ENCODE measurements around the gene TOB1.

Gene TOB1

DNA sequence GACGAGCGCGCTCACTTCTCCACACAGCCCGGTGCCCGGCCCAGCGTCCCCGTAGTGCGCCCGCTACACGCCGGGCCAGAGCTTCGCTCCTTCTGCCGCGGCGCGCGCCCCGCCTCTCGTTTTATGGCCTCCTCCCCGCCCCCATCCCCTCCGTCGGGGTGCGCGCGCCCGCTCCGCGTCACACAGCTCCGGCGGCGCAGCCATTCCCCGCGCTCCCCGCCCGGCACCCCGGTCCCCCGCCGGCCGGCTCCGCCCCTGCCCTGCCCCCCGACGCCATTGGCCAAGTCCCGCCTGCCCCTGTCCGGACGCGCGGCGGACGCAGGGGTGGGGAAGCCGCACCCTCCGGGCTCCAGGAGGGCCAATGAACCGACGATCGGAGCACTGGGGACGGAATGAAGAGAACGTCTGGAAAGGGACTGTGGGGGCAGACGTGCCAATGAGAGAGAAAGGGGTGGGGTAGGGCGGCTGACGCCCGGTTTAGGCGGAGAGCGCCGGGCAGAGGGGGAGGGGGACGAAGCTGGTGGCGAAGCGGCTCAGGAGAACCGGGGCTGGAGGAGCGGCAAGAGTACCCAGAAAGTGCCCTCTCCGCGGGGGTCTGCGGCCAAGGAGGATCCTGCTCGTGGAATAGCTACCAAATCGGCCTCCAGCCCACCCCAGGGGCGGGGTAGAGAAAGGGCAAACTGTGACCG is at the start of gene TOB1:
Gene TOB1, minus strand, starts transcription at position 94 of the 689 bp plus-strand sequence. CDS start 2,337 bp downstream, outside the sequence.
- DNase-seq (ENCODE audit: extremely low read depth in 1 of 2, low read depth in 1 of 2) = peak; percentile 95 to 97

GRCh38 chr17:50914505-50915063 is 48.4 kb upstream of the TOB1 start:
- DNase-seq (ENCODE audit: extremely low read depth in 1 of 2, low read depth in 1 of 2) = no peak

DNA sequence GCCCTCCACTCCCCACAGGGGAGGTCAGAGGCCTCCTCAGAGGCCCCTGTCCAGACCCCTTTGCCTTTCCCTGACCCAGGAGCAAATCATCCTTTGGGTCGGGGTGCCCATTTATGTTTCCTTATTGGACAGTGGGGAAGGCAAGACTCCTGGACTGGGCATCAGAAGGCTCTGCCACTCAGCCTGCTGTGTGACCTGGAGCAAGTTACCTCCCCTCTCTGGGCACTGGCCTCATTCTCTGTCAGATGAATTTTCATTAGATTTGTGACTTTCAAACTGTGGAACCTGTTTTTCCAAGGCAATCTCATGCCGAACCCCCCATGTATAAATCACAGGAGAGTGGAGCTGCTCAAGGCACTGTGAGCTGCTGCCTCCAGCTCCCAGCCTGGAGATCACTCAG is 47.0 kb upstream of the TOB1 start:
- DNase-seq (ENCODE audit: extremely low read depth in 1 of 2, low read depth in 1 of 2) = no peak

- no peak for DNase-seq (ENCODE audit: extremely low read depth in 1 of 2, low read depth in 1 of 2)
Measured at GRCh38 chr17:50911890-50912289, 45.7 kb upstream of the TOB1 start.

GRCh38 chr17:50911450-50911849 is 45.3 kb upstream of the TOB1 start:
- DNase-seq (ENCODE audit: extremely low read depth in 1 of 2, low read depth in 1 of 2) = no peak

- DNase-seq (ENCODE audit: extremely low read depth in 1 of 2, low read depth in 1 of 2) = peak; percentile 50 to 83
Measured at GRCh38 chr17:50909765-50910605, 43.8 kb upstream of the TOB1 start.

DNA sequence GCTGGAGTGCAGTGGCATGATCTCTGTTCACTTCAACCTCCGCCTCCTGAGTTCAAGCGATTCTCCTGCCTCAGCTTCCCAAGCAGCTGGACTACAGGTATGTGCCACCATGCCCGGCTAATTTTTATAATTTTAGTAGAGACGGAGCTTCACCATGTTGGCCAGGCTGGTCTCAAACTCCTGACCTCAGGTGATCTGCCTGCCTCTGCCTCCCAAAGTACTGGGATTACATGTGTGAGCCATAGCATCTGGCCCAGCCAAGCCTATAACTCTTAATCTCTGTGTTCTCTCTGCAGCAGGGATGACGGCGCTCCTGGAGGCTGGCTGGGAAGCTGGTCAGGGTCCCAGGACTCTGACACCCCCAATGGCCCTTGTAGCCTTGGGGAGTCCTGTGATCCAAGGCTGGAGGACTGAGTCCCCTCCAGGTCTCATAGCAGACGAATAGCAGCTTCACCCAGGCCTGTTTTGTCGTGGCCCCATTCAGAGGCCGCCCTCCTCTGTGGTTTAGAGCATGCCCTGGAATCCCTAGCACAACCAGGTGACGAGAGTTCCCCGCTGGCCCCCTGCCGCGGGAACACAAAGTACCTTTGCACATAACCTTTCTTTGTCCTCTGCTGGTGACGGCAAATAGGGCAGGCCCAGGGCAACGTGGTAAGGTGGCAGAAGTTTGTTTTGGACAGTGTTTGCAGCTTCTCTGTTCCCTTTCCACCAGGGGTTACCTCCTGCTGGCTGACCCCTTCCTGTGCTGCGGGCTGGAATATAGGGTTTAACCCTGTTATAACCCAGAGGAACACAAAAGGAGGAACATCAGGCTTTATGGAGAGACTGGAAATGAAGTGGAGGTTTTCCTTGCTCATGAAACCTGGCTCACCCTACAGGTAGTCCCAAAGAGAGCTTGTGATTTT is 43.0 kb upstream of the TOB1 start:
- no peak for DNase-seq (ENCODE audit: extremely low read depth in 1 of 2, low read depth in 1 of 2)

DNA sequence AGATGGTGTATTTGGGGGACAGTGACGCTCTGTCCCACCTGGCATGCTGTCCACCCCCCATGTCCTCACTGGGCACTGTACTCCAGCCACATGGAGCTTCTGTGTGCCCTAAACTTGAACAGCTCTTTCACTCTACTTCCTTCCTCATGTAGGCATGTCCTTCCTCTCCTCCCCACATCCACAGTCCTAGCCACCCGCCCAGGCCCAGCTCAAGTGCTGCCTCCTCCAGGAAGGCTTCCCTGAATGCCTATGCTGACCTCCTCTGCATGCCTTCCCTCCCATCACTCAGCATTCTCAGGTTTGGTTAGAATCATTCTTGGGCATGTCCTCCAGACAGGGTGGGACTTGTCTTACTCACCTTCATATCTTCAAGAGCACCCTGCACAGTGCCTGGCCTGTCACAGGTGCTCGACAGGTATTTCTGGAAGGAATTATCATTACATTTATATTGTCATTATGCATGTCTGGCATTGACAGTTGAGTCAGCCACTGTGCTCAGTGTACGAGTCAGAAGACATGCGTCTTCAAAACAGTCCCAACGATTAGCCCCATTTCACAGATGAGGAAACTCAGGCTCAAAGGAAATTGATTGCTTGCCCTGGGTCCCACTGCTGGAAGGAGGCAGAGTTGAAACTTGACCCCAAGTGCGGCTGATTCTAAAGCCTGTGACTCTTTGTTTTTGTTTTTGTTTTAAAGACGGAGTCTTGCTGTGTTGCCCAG is 42.1 kb upstream of the TOB1 start:
- no peak for DNase-seq (ENCODE audit: extremely low read depth in 1 of 2, low read depth in 1 of 2)

DNA sequence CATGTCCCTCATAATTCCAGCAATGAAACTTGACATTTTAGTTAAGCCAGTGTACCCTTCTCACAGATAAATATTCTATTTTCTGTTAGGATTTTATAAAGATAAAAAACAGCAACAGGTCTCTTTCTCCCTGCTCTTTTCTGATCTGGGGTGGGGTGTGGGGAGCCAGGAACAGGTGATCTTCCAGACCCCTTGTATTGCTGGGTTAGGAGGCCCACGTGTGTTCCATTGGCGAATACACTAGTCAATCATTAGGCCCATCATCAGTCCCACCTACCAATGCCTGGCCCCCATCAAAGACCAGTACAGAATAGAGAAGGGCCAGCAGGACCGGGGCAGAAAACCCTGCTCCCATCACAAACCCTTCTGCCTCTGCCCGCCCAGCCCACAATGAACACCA is 40.3 kb upstream of the TOB1 start:
- no peak for DNase-seq (ENCODE audit: extremely low read depth in 1 of 2, low read depth in 1 of 2)

GRCh38 chr17:50905460-50905803 is 39.3 kb upstream of the TOB1 start:
- DNase-seq (ENCODE audit: extremely low read depth in 1 of 2, low read depth in 1 of 2) = no peak

- DNase-seq (ENCODE audit: extremely low read depth in 1 of 2, low read depth in 1 of 2) = no peak
Measured at GRCh38 chr17:50904518-50905459, 38.6 kb upstream of the TOB1 start.

DNA sequence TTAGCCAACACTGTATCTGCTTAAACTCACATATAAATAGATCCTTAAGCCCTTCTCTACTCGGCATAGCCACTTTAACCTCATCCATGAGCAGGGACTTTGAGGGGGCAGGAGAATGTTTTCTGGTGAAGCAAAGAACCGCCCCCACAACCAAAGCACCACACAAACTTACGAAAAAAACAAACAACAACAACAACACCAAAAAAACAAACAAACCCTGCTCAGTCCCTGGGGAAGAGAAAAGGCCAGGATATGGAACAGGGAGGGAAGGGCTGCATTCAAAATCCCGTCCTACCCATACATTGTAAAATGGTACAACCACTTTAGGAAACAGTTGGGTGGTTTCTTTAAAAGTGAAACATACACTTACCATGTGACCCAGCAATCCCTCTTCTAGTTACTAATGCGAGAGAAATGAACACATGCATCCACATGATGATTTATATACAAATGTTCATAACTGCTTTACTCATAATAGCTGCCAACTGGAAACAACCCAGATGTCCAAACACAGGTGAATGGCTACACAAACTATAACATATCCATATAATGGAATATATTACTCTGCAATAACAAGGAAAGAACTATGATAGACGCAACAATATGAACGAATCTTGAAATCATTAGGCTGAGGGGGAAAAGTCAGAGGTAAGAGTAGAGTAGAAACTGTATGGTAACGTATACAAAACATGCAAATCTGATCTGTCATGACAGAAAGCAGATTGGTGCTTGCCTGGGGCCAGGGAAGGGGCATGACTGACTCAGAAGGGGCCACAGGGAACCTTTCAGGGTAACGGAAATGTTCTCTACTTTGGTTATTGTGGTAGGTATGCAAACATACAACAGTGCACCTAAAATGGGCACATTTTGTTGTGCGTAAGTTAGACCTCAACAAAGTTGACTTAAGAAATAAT is 37.7 kb upstream of the TOB1 start:
- peak in 1 of 2 donors; percentile 57 for DNase-seq (ENCODE audit: extremely low read depth in 1 of 2, low read depth in 1 of 2)

DNA sequence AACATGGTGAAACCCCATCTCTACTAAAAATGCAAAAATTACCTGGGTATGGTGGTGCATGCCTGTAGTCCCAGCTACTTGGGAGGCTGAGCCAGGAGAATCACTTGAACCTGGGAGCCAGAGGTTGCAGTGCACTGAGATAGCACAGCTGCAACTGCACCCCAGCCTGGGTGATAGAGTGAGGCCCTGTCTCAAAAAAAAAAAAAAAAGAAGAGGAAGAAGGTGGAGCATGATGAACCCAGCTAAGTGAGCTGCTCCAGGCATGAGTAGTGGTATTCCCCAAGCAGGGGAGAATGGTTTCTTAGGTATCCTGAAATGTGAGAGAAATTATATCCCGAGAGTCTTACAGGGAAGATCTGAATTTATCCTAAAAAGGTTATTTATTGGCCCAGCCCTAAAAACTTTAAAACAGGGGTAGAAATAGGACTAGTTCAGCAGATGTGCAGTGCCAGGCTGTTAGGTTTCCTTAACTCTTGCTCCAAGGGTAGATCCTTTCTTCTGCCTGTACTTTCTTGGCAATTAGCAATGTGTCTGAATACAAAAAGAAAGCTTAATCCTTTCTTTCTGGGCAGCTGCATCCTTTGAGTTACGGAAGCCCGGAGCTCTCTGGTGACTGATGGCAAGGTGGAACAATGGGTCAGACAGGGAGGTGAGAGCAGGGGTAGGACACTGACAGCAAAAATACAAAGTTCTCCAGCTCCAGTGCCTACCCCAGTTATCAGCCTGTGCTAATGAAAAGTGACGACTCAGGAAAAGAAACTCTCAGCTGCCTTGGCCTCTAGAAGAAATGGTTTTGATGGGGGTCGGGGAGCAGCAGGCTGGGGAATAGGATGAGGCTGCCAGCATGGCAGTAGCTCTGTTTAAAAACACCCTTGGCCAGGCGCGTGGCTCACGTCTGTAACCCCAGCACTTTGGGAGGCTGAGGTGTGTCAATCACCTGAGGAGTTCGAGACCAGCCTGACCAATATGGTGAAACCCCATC is 36.5 kb upstream of the TOB1 start:
- no peak for DNase-seq (ENCODE audit: extremely low read depth in 1 of 2, low read depth in 1 of 2)

GRCh38 chr17:50900383-50900892 is 34.3 kb upstream of the TOB1 start:
- DNase-seq (ENCODE audit: extremely low read depth in 1 of 2, low read depth in 1 of 2) = no peak

GRCh38 chr17:50899559-50900319 is 33.6 kb upstream of the TOB1 start:
- no peak for DNase-seq (ENCODE audit: extremely low read depth in 1 of 2, low read depth in 1 of 2)

DNA sequence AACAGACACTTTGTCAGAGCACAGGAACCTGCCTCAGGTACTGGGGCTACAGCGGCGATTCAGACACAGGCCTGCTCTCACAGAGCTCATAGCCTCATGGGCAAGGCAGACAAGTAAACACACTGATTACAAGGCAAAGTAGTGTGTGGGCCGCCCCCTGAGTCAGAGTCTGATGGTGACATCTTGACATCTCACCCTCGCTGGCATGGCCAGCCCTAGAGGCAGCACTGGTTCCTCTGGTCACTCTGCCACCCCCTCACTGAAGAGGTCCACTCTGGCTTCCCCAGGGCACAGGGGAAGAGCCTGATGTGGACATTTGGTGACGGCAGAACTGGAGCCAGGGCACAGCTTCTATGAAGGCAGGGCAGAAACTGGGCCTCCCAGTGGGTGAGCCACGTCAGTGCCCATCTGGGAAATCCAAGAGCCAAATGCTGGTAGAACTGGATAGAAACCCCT is 32.9 kb upstream of the TOB1 start:
- DNase-seq (ENCODE audit: extremely low read depth in 1 of 2, low read depth in 1 of 2) = no peak

Data from stimulated activated CD8-positive, alpha-beta memory T cell treated with anti-CD3 and anti-CD28 coated beads, Interleukin-7, amount 100 ng/mL, for 48 hours (primary cell).